GM12878 (cell line): ENCODE measurements around the gene ACYP1. TPM values are rescaled to one million over a fixed set of nuclear protein-coding genes. Genes with fewer than 3 reads are reported as not detected.

Source experiments
- ATAC-seq: fragments of 200-7000 bp; cut with Tn5 transposase; 3 replicates; pipeline ENCODE4 v1.9.1; 2020; ENCODE audit warnings: mild to moderate bottlenecking, moderate library complexity
- BruUV-seq: library from RNA; stranded (reverse); fragments of 400-500 nt; replicated peaks from 2 replicates; lab custom pipeline; 2021; lab: Mats Ljungman, UMichigan
- CTCF ChIA-PET: fragments of 300-600 bp; sonication (Branson Sonifier 250); formaldehyde crosslinking; extraction: SDS; loops from one replicate; lab custom pipeline; 2021; ENCODE audit warnings: inconsistent platforms; lab: Yijun Ruan, JAX
- POLR2A ChIA-PET: fragments of 350-600 bp; formaldehyde crosslinking; extraction: SDS; loops from one replicate; lab custom pipeline; 2021; ENCODE audit warnings: inconsistent platforms; lab: Charles Lee
- RAD21 ChIA-PET: fragments of 300-600 bp; sonication (Branson Sonifier 250); formaldehyde crosslinking; loops from one replicate; lab custom pipeline; 2023; ENCODE audit warnings: antibody characterized with exemption; ENCODE audit not compliant: unreplicated experiment; lab: Charles Lee
- SMC1A ChIA-PET: fragments of 300-600 bp; sonication (Branson Sonifier 250); formaldehyde crosslinking; loops from one replicate; lab custom pipeline; 2023; ENCODE audit not compliant: unreplicated experiment, uncharacterized antibody; lab: Charles Lee
- DNase-seq: peaks from one replicate; pipeline ENCODE4 v3.0.0-alpha.2; 2011; ENCODE audit warnings: low read depth, low spot score
- FAIRE-seq: peaks from 3 replicates; lab custom pipeline; 2011; peaks lifted over from hg19 to GRCh38; lab: Jason Lieb, UNC
- H2AFZ ChIP-seq: 2 replicates; pipeline ENCODE4 v1.6.0; 2011; ENCODE audit warnings: low read depth, low read length, control low read depth; ENCODE audit not compliant: control insufficient read depth
- H3K27ac ChIP-seq: 2 replicates; pipeline ENCODE4 v1.5.1; 2011; ENCODE audit warnings: control low read depth; ENCODE audit not compliant: control insufficient read depth, insufficient read depth
- H3K27me3 ChIP-seq, 2 experiments: replicated peaks in 1 of 2; 2 replicates each; pipeline versions ENCODE4 v1.6.0 to v1.6.1; 2011; ENCODE audit warnings: low read length in 1 of 2; ENCODE audit not compliant: control insufficient read depth in 2 of 2, insufficient read depth in 2 of 2
- H3K36me3 ChIP-seq, 2 experiments: 2 replicates each; pipeline ENCODE4 v1.5.1; 2011; ENCODE audit warnings: low read length in 1 of 2; ENCODE audit not compliant: control insufficient read depth in 2 of 2, insufficient read depth in 2 of 2
- H3K4me1 ChIP-seq: 2 replicates; pipeline ENCODE4 v1.6.1; 2011; ENCODE audit warnings: mild to moderate bottlenecking, low read length, moderate library complexity, mixed read lengths; ENCODE audit not compliant: control insufficient read depth, insufficient read depth
- H3K4me2 ChIP-seq: 2 replicates; pipeline ENCODE4 v1.6.0; 2011; ENCODE audit warnings: control low read depth; ENCODE audit not compliant: control insufficient read depth, insufficient read depth
- H3K4me3 ChIP-seq: fragments of 200-600 bp; sonication (generic); 2 replicates; pipeline ENCODE4 v1.5.1; 2016
- H3K79me2 ChIP-seq: 2 replicates; pipeline ENCODE4 v1.6.0; 2011; ENCODE audit warnings: low read length; ENCODE audit not compliant: control insufficient read depth, insufficient read depth
- H3K9ac ChIP-seq: 2 replicates; pipeline ENCODE4 v1.8.0; 2011; ENCODE audit warnings: low read length, control low read depth, mixed read lengths; ENCODE audit not compliant: control insufficient read depth, insufficient read depth
- H3K9me3 ChIP-seq: replicated peaks from 3 replicates; pipeline ENCODE4 v1.5.1; 2011; ENCODE audit warnings: mild to moderate bottlenecking, low read length; ENCODE audit not compliant: control insufficient read depth, insufficient read depth
- H4K20me1 ChIP-seq: 2 replicates; pipeline ENCODE4 v1.6.0; 2011; ENCODE audit not compliant: control insufficient read depth, insufficient read depth
- SREBF1 ChIP-seq: IDR thresholded peaks from 2 replicates; pipeline ENCODE4 v1.6.1; 2012; ENCODE audit warnings: mild to moderate bottlenecking, low read length
- TBL1XR1 ChIP-seq: IDR thresholded peaks from 2 replicates; pipeline ENCODE4 v1.6.1; 2012; ENCODE audit warnings: low read depth, low read length, improper control_type of control experiment
- ZNF687 ChIP-seq: fragments of 450-650 bp; IDR thresholded peaks from 2 replicates; pipeline ENCODE4 v1.6.1; 2017; ENCODE audit warnings: mild to moderate bottlenecking, moderate library complexity
- WGBS: methylation state at CpG from one replicate; pipeline ENCODE4 v1.1.6; 2016; ENCODE audit warnings: low lambda C conversion rate; ENCODE audit not compliant: insufficient replicate concordance, insufficient coverage; ENCODE audit errors: missing lambda C conversion rate; 5-methylcytosine and 5-hydroxymethylcytosine counted together
- in situ Hi-C: fragments of 300-500 bp; cut with MboI; formaldehyde crosslinking; loops from 9 replicates; pipeline ENCODE4 v1.14.3; 2018; ENCODE audit warnings: mixed read lengths
- intact Hi-C: fragments of 100-400 bp; cut with micrococcal nuclease; formaldehyde crosslinking; loops from one replicate; pipeline ENCODE4 v1.14.2; 2022; ENCODE audit not compliant: unreplicated experiment
- polyA plus RNA-seq, 11 experiments: library from polyadenylated mRNA; depleted of rRNA in 4 of 11; unstranded in 6 of 11; stranded (reverse) in 5 of 11; fragments of >200 nt; fragmentation: Nextera tagmentation in 4 of 11; fragmentation: Illumina TruSeq in 1 of 11; extraction: Ambion mirVana in 4 of 11; extraction: Trizol in 1 of 11; gene quantifications; 1 replicate in 1 of 11; 2 replicates in 10 of 11; pipeline versions ENCODE4 v1.2.1 to v1.2.3, GENCODE V29; 2011 to 2016; ENCODE audit warnings: inconsistent platforms in 2 of 11, missing spikeins in 2 of 11, low read depth in 1 of 11
- total RNA-seq, 4 experiments: library from RNA; depleted of rRNA in 3 of 4; stranded (reverse); fragments of >200 nt in 3 of 4; fragmentation: Illumina TruSeq in 1 of 4; extraction: Trizol in 1 of 4; gene quantifications; 2 replicates each; pipeline versions ENCODE4 v1.2.1 to v1.2.3, GENCODE V29; 2013 to 2021
- TF ChIP-seq, protein P1 (sequence below): fragments of 450-650 bp; IDR thresholded peaks from 2 replicates; pipeline ENCODE4 v1.6.1; 2017; ENCODE audit warnings: mild to moderate bottlenecking, moderate library complexity

Gene ACYP1
- total and polyA plus RNA-seq, 10 of the 15 experiments (the other 5 are each of a cell fraction or from before 2014, with no cell fraction given), result 18.2 to 52.6 (median 43.5) TPM

GRCh38 chr14:75013290-75013689, 50.5 kb downstream of the ACYP1 start:
- TF ChIP-seq, protein P1, sequence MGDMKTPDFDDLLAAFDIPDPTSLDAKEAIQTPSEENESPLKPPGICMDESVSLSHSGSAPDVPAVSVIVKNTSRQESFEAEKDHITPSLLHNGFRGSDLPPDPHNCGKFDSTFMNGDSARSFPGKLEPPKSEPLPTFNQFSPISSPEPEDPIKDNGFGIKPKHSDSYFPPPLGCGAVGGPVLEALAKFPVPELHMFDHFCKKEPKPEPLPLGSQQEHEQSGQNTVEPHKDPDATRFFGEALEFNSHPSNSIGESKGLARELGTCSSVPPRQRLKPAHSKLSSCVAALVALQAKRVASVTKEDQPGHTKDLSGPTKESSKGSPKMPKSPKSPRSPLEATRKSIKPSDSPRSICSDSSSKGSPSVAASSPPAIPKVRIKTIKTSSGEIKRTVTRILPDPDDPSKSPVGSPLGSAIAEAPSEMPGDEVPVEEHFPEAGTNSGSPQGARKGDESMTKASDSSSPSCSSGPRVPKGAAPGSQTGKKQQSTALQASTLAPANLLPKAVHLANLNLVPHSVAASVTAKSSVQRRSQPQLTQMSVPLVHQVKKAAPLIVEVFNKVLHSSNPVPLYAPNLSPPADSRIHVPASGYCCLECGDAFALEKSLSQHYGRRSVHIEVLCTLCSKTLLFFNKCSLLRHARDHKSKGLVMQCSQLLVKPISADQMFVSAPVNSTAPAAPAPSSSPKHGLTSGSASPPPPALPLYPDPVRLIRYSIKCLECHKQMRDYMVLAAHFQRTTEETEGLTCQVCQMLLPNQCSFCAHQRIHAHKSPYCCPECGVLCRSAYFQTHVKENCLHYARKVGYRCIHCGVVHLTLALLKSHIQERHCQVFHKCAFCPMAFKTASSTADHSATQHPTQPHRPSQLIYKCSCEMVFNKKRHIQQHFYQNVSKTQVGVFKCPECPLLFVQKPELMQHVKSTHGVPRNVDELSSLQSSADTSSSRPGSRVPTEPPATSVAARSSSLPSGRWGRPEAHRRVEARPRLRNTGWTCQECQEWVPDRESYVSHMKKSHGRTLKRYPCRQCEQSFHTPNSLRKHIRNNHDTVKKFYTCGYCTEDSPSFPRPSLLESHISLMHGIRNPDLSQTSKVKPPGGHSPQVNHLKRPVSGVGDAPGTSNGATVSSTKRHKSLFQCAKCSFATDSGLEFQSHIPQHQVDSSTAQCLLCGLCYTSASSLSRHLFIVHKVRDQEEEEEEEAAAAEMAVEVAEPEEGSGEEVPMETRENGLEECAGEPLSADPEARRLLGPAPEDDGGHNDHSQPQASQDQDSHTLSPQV, result no peak
- TF ChIP-seq ZNF687, result no peak
- TF ChIP-seq SREBF1, result no peak
- no peak for TF ChIP-seq TBL1XR1
- Histone ChIP-seq H3K4me2 (no peak overlapping the region), H3K27me3 (no peaks in the 10 kb centered on the region), H3K9ac (no peak overlapping the region), H3K79me2 (no peaks in the 10 kb centered on the region), H3K36me3 (peaks cover 4 to 27% of the 10 kb centered on the region in 2 experiments), H4K20me1 (no peaks in the 10 kb centered on the region), H3K27ac (no peak overlapping the region), H3K4me3 (no peak overlapping the region), H3K4me1 (no peaks in the 10 kb centered on the region), H3K9me3 (no peaks in the 10 kb centered on the region), H2AFZ (no peak overlapping the region)
- no peak for ATAC-seq
- FAIRE-seq, result no peak
- no TSS peak for BruUV-seq
- ChIA-PET CTCF (interaction anchor here (0.9 to 3.6 kb wide), 4 partner anchors 10 to 152 kb away, joined by 3 to 15 read pairs (median 3); no protein-coding TSS in a partner anchor), POLR2A (no interaction called here), SMC1A (interaction anchor here (2.8 kb wide), 1 partner anchor 10 kb away, joined by 13 read pairs; no protein-coding TSS in a partner anchor), RAD21 (interaction anchor here (1.0 kb wide), 1 partner anchor 10 kb away, joined by 3 read pairs; no protein-coding TSS in a partner anchor)
- 98% methylated on average over 6 of the region's 6 CpGs for whole genome bisulfite sequencing
- DNase-seq, result no peak
- intact Hi-C loops (no loop called here), in situ Hi-C loops (no loop called here)
